ENCODE measurements around the gene RARG. TPM values are rescaled to one million over a fixed set of nuclear protein-coding genes. Genes with fewer than 3 reads are reported as not detected.

Gene RARG
- total and polyA plus RNA-seq, 7 donors = 3.7 to 10.8 (median 6.2) TPM

DNA sequence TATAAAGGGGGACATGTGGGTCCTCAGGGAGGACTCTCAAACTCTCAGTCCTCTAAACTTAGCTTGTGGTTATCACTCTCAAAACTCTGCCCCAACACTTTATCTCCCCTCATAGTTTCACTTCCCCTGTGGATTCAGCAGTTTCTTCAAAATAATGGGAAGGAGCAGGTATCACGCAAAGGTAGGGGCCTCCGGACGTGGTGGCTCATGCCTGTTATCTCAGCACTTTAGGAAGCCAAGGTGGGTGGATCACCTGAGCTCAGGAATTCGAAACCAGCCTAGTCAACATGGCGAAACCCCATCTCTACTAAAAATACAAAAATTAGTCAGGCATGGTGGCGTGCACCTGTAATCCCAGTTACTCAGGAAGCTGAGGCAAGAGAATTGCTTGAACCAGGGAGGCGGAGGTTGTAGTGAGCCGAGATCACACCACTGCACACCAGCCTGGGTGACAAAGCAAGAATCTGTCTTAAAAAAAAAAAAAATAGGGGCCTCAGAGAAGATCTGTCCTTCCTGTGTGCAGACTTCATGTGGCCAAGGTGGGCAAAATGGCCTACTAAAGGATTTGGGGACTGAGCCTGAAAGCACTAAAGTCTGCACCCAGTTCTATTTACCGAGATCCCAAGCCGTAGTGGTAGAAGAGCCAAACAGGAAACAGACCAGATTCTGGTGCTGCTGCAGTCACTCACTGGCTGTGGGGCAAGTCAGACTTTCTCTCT lies 31.4 kb downstream of the RARG start:
- no peak for ATAC-seq
- Histone ChIP-seq H3K27me3 (ENCODE audit: insufficient read depth in 3 of 3, low read length in 2 of 3) (no peaks in the 10 kb centered on the region), H3K4me1 (no peaks in the 10 kb centered on the region), H3K27ac (no peak overlapping the region), H3K36me3 (ENCODE audit: insufficient read depth in 1 of 2, low read depth in 1 of 2) (no peaks in the 10 kb centered on the region), H3K4me3 (no peak overlapping the region), H3K9me3 (no peaks in the 10 kb centered on the region)
- DNase-seq = no peak
- no peak for TF ChIP-seq CTCF (IDR thresholded peaks at IDR 0.05)
- intact Hi-C loops (cut with DNase I) = no loop called here
- 82 to 87% (median 83%) methylated on average over 10 of the region's 10 CpGs for WGBS, 3 donors

GRCh38 chr12:53200107-53200457 lies 31.9 kb downstream of the RARG start:
- no peak for TF ChIP-seq CTCF (IDR thresholded peaks at IDR 0.05)
- 87 to 100% (median 97%) methylated on average over 2 of the region's 2 CpGs for WGBS, 3 donors

GRCh38 chr12:53199700-53200099 lies 32.3 kb downstream of the RARG start:
- Histone ChIP-seq H3K4me1 (no peaks in the 10 kb centered on the region), H3K27me3 (ENCODE audit: insufficient read depth in 3 of 3, low read length in 2 of 3) (peaks cover 0 to 3% (median 0%) of the 10 kb centered on the region in 3 donors), H3K27ac (no peak overlapping the region), H3K36me3 (ENCODE audit: insufficient read depth in 1 of 2, low read depth in 1 of 2) (no peaks in the 10 kb centered on the region), H3K4me3 (no peak overlapping the region), H3K9me3 (no peaks in the 10 kb centered on the region)
- WGBS, 3 donors = 89 to 93% (median 91%) methylated on average over 3 of the region's 3 CpGs
- ATAC-seq (no peak), DNase-seq (no peak)
- no peak for TF ChIP-seq CTCF (IDR thresholded peaks at IDR 0.05)
- intact Hi-C loops (cut with DNase I) = loop anchor here in 1 of 2 donors (5.0 kb wide), 1 partner anchor 132 kb away; no protein-coding TSS in a partner anchor

More at GRCh38 chr12:53200107-53200457, 31.9 kb downstream of the RARG start:
- Histone ChIP-seq H3K4me1 (no peaks in the 10 kb centered on the region), H3K4me3 (no peak overlapping the region), H3K9me3 (no peaks in the 10 kb centered on the region), H3K36me3 (ENCODE audit: insufficient read depth in 1 of 2, low read depth in 1 of 2) (no peaks in the 10 kb centered on the region), H3K27me3 (ENCODE audit: insufficient read depth in 3 of 3, low read length in 2 of 3) (peaks cover 0 to 3% (median 0%) of the 10 kb centered on the region in 3 donors), H3K27ac (no peak overlapping the region)
- intact Hi-C loops (cut with DNase I) = no loop called here
- DNase-seq (no peak), ATAC-seq (no peak)

GRCh38 chr12:53198486-53199110 lies 33.4 kb downstream of the RARG start:
- WGBS, 3 donors = 85 to 92% (median 89%) methylated on average over 5 of the region's 5 CpGs
- ATAC-seq (no peak), DNase-seq (no peak)
- H3K4me1 ChIP-seq = no peaks in the 10 kb centered on the region
- no peak overlapping the region for H3K4me3 ChIP-seq
- H3K27me3 ChIP-seq (ENCODE audit: insufficient read depth in 3 of 3, low read length in 2 of 3) = peaks cover 0 to 3% (median 0%) of the 10 kb centered on the region in 3 donors
- no peaks in the 10 kb centered on the region for H3K9me3 ChIP-seq
- no peak overlapping the region for H3K27ac ChIP-seq
- H3K36me3 ChIP-seq (ENCODE audit: insufficient read depth in 1 of 2, low read depth in 1 of 2) = no peaks in the 10 kb centered on the region
- TF ChIP-seq CTCF (IDR thresholded peaks at IDR 0.05) = no peak
- intact Hi-C loops (cut with DNase I) = loop anchor here in 1 of 2 donors (5.0 kb wide), 1 partner anchor 131 kb away; no protein-coding TSS in a partner anchor
